K562 (cell line): ENCODE measurements around the gene NDUFB10. TPM values are rescaled to one million over a fixed set of nuclear protein-coding genes. Genes with fewer than 3 reads are reported as not detected.

Experiments
- ARID1B ChIP-seq: fragments of 450-650 bp; IDR thresholded peaks from 2 replicates; pipeline ENCODE4 v1.6.1; 2016; ENCODE audit warnings: antibody characterized with exemption, mild to moderate bottlenecking, inconsistent platforms
- DNMT1 ChIP-seq: fragments of 450-650 bp; IDR thresholded peaks from 2 replicates; pipeline ENCODE4 v1.6.1; 2016; ENCODE audit warnings: antibody characterized with exemption, mild to moderate bottlenecking
- KDM4B ChIP-seq, 2 experiments: fragments of 450-650 bp in 1 of 2; sonication (generic) in 1 of 2; IDR thresholded peaks; 2 replicates each; pipeline ENCODE4 v1.6.1; 2016 to 2017; ENCODE audit warnings: borderline replicate concordance in 2 of 2, antibody characterized with exemption in 1 of 2, low read depth in 1 of 2, mild to moderate bottlenecking in 1 of 2
- NR2C2 ChIP-seq, 2 experiments: fragments of 200-800 bp in 1 of 2; sonication (Bioruptor generic) in 1 of 2; sonication (generic) in 1 of 2; formaldehyde crosslinking in 1 of 2; IDR thresholded peaks; 2 replicates each; pipeline versions ENCODE4 v1.6.1 to v1.8.0; 2016 to 2022; ENCODE audit warnings: mild to moderate bottlenecking in 1 of 2, missing compliant biosample characterization in 1 of 2, missing genetic modification characterization in 1 of 2, missing genetic modification reagents in 1 of 2
- PRPF4 ChIP-seq: fragments of 200-400 bp; formaldehyde crosslinking; IDR thresholded peaks from one replicate; pipeline ENCODE4 v1.6.1; 2017; ENCODE audit warnings: low read length, low read depth, mild to moderate bottlenecking; ENCODE audit not compliant: insufficient read depth, poor library complexity, severe bottlenecking
- PURB ChIP-seq: sonication (generic); formaldehyde crosslinking; IDR thresholded peaks from 2 replicates; pipeline ENCODE4 v1.9.0; 2021; ENCODE audit warnings: low read depth, mild to moderate bottlenecking, missing genetic modification reagents
- SMAD3 ChIP-seq: fragments of 450-650 bp; formaldehyde crosslinking; conservative IDR thresholded peaks from 2 replicates; pipeline ENCODE4 v1.4.0; 2020; ENCODE audit warnings: mild to moderate bottlenecking
- SMARCE1 ChIP-seq: fragments of 450-650 bp; IDR thresholded peaks from 2 replicates; pipeline ENCODE4 v1.7.1; 2016; ENCODE audit warnings: mild to moderate bottlenecking
- TAF7 ChIP-seq: fragments of 450-650 bp; IDR thresholded peaks from 2 replicates; pipeline ENCODE4 v1.6.1; 2016; ENCODE audit warnings: missing genetic modification characterization, missing compliant biosample characterization
- ZBTB1 ChIP-seq: sonication (generic); formaldehyde crosslinking; IDR thresholded peaks from 2 replicates; pipeline ENCODE4 v1.8.1; 2023; ENCODE audit warnings: missing genetic modification reagents, low read depth, mild to moderate bottlenecking, borderline replicate concordance
- ZC3H4 ChIP-seq: sonication (generic); formaldehyde crosslinking; IDR thresholded peaks from 2 replicates; pipeline ENCODE4 v1.9.0; 2021; ENCODE audit warnings: missing genetic modification reagents, borderline replicate concordance
- ZNF282 ChIP-seq: sonication (generic); formaldehyde crosslinking; IDR thresholded peaks from 2 replicates; pipeline ENCODE4 v1.8.1; 2023; ENCODE audit warnings: missing genetic modification reagents
- polyA plus RNA-seq, 8 experiments: library from polyadenylated mRNA; depleted of rRNA in 4 of 8; stranded (reverse) in 5 of 8; unstranded in 3 of 8; fragments of >200 nt; fragmentation: Nextera tagmentation in 2 of 8; fragmentation: Illumina TruSeq in 1 of 8; extraction: Ambion mirVana in 2 of 8; extraction: Trizol in 1 of 8; gene quantifications; 2 replicates each; pipeline versions ENCODE4 v1.2.1 to v1.2.3, GENCODE V29; 2011 to 2014; ENCODE audit warnings: inconsistent platforms in 1 of 8, missing spikeins in 1 of 8
- total RNA-seq, 7 experiments: library from RNA; depleted of rRNA in 6 of 7; stranded (reverse); fragments of >200 nt in 6 of 7; fragmentation: Illumina TruSeq in 2 of 7; extraction: Trizol in 2 of 7; gene quantifications; 2 replicates each; pipeline versions ENCODE4 v1.2.1 to v1.2.3, GENCODE V29; 2011 to 2021; ENCODE audit warnings: low replicate concordance in 1 of 7
- TF ChIP-seq, protein P1 (sequence below): sonication (generic); formaldehyde crosslinking; IDR thresholded peaks from 2 replicates; pipeline ENCODE4 v1.8.0; 2022; ENCODE audit warnings: mild to moderate bottlenecking, missing genetic modification reagents
- TF ChIP-seq, protein P2 (sequence below): fragments of 250-450 bp; sonication (Bioruptor Pico); IDR thresholded peaks from 2 replicates; pipeline ENCODE4 v1.4.0; 2020; ENCODE audit warnings: mild to moderate bottlenecking
- TF ChIP-seq, protein P3 (sequence below): sonication (generic); formaldehyde crosslinking; IDR thresholded peaks from 2 replicates; pipeline ENCODE4 v1.9.0; 2022; ENCODE audit warnings: mild to moderate bottlenecking, missing genetic modification reagents
- TF ChIP-seq, protein P4 (sequence below), 2 experiments: fragments of 450-650 bp; conservative IDR thresholded peaks; 2 replicates each; pipeline ENCODE4 v1.6.1; 2017; ENCODE audit warnings: mild to moderate bottlenecking in 2 of 2, moderate library complexity in 2 of 2
- TF ChIP-seq, protein P5 (sequence below): fragments of 250-450 bp; sonication (Bioruptor Pico); IDR thresholded peaks from 2 replicates; pipeline ENCODE4 v1.8.0; 2021; ENCODE audit warnings: mild to moderate bottlenecking, moderate library complexity
- TF ChIP-seq, protein P6 (sequence below): fragments of 450-650 bp; formaldehyde crosslinking; IDR thresholded peaks from 2 replicates; pipeline ENCODE4 v1.4.0; 2020; ENCODE audit warnings: mild to moderate bottlenecking, moderate library complexity

Gene NDUFB10
- total and polyA plus RNA-seq, 9 of the 15 experiments (the other 6 are each of a cell fraction or from before 2014, with no cell fraction given) = 69.3 to 527 (median 161) TPM

DNA sequence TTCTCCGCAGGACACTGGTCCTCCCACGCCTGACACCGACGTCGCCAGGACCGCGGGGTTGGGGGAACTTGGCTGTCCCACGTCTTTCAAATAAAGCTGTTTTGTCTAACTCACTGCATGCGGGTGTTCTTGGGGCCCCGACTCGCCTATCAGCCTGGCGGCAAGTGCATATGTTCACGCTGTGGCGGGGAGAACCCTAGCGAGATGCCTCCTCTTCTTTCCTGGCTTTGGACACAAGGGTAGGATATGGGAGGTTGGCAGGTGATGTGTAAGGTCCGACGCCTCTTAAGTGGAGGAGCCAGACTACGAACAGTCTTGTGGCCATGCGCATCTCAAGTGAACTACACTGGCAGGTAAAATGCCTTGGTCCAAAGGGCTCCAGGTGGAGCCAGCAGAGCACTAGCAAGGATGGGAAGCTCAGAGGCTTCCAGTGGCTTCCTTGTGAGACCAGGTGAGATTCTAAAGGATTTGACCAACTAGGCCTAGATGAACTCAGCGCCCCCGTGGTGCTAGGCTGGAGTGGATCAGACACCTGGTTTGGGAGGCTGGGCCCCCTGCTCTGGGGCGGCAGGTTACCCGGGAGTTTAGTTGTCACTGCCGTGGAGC is 6.2 kb downstream of the NDUFB10 start (continued):
- TF ChIP-seq, protein P1, sequence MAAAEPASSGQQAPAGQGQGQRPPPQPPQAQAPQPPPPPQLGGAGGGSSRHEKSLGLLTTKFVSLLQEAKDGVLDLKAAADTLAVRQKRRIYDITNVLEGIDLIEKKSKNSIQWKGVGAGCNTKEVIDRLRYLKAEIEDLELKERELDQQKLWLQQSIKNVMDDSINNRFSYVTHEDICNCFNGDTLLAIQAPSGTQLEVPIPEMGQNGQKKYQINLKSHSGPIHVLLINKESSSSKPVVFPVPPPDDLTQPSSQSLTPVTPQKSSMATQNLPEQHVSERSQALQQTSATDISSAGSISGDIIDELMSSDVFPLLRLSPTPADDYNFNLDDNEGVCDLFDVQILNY = 0 out of 2 replicates have a peak, but pooled peaks have one; percentile 36
- TF ChIP-seq, protein P2, sequence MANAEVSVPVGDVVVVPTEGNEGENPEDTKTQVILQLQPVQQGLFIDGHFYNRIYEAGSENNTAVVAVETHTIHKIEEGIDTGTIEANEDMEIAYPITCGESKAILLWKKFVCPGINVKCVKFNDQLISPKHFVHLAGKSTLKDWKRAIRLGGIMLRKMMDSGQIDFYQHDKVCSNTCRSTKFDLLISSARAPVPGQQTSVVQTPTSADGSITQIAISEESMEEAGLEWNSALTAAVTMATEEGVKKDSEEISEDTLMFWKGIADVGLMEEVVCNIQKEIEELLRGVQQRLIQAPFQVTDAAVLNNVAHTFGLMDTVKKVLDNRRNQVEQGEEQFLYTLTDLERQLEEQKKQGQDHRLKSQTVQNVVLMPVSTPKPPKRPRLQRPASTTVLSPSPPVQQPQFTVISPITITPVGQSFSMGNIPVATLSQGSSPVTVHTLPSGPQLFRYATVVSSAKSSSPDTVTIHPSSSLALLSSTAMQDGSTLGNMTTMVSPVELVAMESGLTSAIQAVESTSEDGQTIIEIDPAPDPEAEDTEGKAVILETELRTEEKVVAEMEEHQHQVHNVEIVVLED (CRISPR knock-in tag) = no peak
- TF ChIP-seq ZNF282 (CRISPR knock-in tag) (no peak), PRPF4 (no peak), KDM4B (IDR thresholded peaks at IDR 0.05; ENCODE audit: borderline replicate concordance in 2 of 2, low read depth in 1 of 2) (no peak), ARID1B (no peak), SMAD3 (CRISPR knock-in tag) (no peak), DNMT1 (no peak), TAF7 (no peak), SMARCE1 (no peak), ZBTB1 (CRISPR knock-in tag) (0 out of 2 replicates have a peak, but pooled peaks have one; percentile 14), NR2C2 (CRISPR knock-in tag; IDR thresholded peaks at IDR 0.05) (no peak), NR2C2 (tag; IDR thresholded peaks at IDR 0.05) (no peak), PURB (CRISPR knock-in tag) (no peak), ZC3H4 (CRISPR knock-in tag) (0 out of 2 replicates have a peak, but pooled peaks have one; percentile 71)
- TF ChIP-seq, protein P3, sequence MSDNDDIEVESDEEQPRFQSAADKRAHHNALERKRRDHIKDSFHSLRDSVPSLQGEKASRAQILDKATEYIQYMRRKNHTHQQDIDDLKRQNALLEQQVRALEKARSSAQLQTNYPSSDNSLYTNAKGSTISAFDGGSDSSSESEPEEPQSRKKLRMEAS (CRISPR knock-in tag) = no peak
- TF ChIP-seq, protein P4, sequence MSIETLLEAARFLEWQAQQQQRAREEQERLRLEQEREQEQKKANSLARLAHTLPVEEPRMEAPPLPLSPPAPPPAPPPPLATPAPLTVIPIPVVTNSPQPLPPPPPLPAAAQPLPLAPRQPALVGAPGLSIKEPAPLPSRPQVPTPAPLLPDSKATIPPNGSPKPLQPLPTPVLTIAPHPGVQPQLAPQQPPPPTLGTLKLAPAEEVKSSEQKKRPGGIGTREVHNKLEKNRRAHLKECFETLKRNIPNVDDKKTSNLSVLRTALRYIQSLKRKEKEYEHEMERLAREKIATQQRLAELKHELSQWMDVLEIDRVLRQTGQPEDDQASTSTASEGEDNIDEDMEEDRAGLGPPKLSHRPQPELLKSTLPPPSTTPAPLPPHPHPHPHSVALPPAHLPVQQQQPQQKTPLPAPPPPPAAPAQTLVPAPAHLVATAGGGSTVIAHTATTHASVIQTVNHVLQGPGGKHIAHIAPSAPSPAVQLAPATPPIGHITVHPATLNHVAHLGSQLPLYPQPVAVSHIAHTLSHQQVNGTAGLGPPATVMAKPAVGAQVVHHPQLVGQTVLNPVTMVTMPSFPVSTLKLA (conservative IDR thresholded peaks at IDR 0.05) = no peak
- TF ChIP-seq, protein P5, sequence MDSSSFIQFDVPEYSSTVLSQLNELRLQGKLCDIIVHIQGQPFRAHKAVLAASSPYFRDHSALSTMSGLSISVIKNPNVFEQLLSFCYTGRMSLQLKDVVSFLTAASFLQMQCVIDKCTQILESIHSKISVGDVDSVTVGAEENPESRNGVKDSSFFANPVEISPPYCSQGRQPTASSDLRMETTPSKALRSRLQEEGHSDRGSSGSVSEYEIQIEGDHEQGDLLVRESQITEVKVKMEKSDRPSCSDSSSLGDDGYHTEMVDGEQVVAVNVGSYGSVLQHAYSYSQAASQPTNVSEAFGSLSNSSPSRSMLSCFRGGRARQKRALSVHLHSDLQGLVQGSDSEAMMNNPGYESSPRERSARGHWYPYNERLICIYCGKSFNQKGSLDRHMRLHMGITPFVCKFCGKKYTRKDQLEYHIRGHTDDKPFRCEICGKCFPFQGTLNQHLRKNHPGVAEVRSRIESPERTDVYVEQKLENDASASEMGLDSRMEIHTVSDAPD (CRISPR knock-in tag) = no peak
- TF ChIP-seq, protein P6, sequence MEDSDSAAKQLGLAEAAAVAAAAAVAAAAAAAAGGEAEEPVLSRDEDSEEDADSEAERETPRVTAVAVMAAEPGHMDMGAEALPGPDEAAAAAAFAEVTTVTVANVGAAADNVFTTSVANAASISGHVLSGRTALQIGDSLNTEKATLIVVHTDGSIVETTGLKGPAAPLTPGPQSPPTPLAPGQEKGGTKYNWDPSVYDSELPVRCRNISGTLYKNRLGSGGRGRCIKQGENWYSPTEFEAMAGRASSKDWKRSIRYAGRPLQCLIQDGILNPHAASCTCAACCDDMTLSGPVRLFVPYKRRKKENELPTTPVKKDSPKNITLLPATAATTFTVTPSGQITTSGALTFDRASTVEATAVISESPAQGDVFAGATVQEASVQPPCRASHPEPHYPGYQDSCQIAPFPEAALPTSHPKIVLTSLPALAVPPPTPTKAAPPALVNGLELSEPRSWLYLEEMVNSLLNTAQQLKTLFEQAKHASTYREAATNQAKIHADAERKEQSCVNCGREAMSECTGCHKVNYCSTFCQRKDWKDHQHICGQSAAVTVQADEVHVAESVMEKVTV (CRISPR knock-in tag) = no peak
